ENCODE measurements around the gene PRSS27. TPM values are rescaled to one million over a fixed set of nuclear protein-coding genes. Genes with fewer than 3 reads are reported as not detected.

The PRSS27 gene
- total and polyA plus RNA-seq, 2 donors (not counting 1 experiment from before 2014, with no cell fraction given): 2.1 to 2.4 TPM

DNA sequence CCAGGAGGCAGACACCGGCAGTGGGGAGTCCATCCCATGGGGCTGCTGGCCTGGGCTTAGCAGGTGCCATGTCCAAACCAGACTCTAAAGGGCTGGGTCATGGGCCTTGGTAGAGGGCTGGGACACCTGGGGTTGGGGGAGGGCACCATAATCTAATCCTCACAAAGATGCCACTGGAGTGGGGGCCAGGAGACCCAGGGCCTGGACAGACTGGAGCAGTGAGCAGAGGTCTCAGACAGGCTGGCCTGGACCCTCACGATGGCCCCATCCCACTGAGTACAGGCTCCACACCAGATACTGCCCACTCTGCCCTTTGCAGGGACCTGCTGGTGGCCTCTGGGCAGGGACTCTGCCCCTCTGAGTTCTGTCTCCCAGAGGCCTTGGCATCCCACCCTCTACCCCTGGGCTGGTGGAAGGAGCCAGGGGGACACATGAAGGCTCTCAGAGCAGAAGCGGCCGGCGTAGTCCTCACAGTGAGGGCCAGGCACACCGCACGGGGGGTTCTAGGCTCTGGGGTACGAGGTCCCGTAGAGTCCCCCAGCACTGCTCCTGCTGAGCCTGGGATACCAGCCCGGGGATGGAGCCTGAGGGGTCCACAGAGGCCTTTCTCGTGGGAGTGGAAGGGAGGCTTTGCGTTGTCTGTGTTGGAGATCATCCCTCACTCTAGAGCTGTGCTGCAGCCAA, 22.4 kb upstream of the PRSS27 start:
- TF ChIP-seq EZH2 (IDR thresholded peaks at IDR 0.05; ENCODE audit: borderline replicate concordance, insufficient read depth, low read depth, low read length, poor library complexity, severe bottlenecking): no peak
- TF ChIP-seq, protein P1, sequence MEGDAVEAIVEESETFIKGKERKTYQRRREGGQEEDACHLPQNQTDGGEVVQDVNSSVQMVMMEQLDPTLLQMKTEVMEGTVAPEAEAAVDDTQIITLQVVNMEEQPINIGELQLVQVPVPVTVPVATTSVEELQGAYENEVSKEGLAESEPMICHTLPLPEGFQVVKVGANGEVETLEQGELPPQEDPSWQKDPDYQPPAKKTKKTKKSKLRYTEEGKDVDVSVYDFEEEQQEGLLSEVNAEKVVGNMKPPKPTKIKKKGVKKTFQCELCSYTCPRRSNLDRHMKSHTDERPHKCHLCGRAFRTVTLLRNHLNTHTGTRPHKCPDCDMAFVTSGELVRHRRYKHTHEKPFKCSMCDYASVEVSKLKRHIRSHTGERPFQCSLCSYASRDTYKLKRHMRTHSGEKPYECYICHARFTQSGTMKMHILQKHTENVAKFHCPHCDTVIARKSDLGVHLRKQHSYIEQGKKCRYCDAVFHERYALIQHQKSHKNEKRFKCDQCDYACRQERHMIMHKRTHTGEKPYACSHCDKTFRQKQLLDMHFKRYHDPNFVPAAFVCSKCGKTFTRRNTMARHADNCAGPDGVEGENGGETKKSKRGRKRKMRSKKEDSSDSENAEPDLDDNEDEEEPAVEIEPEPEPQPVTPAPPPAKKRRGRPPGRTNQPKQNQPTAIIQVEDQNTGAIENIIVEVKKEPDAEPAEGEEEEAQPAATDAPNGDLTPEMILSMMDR (IDR thresholded peaks at IDR 0.05): no peak
- Mint-ChIP-seq H3K4me3 (no peak overlapping the region), H3K27ac (no peak overlapping the region), H3K9me3 (ENCODE audit: insufficient read depth) (no peaks in the 10 kb centered on the region), H3K4me1 (no peaks in the 10 kb centered on the region), H3K27me3 (no peaks in the 10 kb centered on the region)
- ChIA-PET CTCF (no interaction called here), POLR2A (no interaction called here)
- intact Hi-C loops (cut with micrococcal nuclease): no loop called here
- H3K4me1 ChIP-seq (ENCODE audit: control insufficient read depth in 2 of 2, insufficient read depth in 2 of 2, low read length in 2 of 2): no peaks in the 10 kb centered on the region
- peaks cover 0 to 6% (median 0%) of the 10 kb centered on the region in 4 experiments for H3K27me3 ChIP-seq (replicated peaks in 1 of 4; ENCODE audit: control extremely low read depth in 1 of 4, control insufficient read depth in 3 of 4, insufficient read depth in 4 of 4, low read length in 3 of 4)
- H4K20me1 ChIP-seq (ENCODE audit: control insufficient read depth, insufficient read depth, low read length, poor library complexity, severe bottlenecking): no peaks in the 10 kb centered on the region
- WGBS (ENCODE audit: insufficient coverage): 94% methylated on average over 11 of the region's 12 CpGs
- no peak overlapping the region for H2AFZ ChIP-seq (ENCODE audit: insufficient read depth, low read depth, low read length, poor library complexity, severe bottlenecking)
- no peak overlapping the region for H3K4me2 ChIP-seq (replicated peaks; ENCODE audit: low read depth, low read length, poor library complexity, severe bottlenecking)
- no peaks in the 10 kb centered on the region for H3K36me3 ChIP-seq (replicated peaks in 1 of 2; ENCODE audit: control extremely low read depth in 1 of 2, control insufficient read depth in 1 of 2, extremely low read depth in 1 of 2, insufficient read depth in 2 of 2, low read length in 1 of 2)
- no peaks in the 10 kb centered on the region for H3K9me3 ChIP-seq (ENCODE audit: control extremely low read depth in 1 of 3, control insufficient read depth in 2 of 3, insufficient read depth in 1 of 3, low read length in 2 of 3)
- H3K27ac ChIP-seq (ENCODE audit: low read length in 2 of 2): no peak overlapping the region
- no peaks in the 10 kb centered on the region for H3K79me2 ChIP-seq (ENCODE audit: control insufficient read depth, insufficient read depth, low read length)
- DNase-seq (no peak), ATAC-seq (ENCODE audit: low read depth) (no peak)
- no peak overlapping the region for H3K9ac ChIP-seq (ENCODE audit: low read length)
- no peak overlapping the region for H3K4me3 ChIP-seq (ENCODE audit: control extremely low read depth in 1 of 5, extremely low read depth in 1 of 5, insufficient read depth in 1 of 5, low read depth in 2 of 5, low read length in 4 of 5)

DNA sequence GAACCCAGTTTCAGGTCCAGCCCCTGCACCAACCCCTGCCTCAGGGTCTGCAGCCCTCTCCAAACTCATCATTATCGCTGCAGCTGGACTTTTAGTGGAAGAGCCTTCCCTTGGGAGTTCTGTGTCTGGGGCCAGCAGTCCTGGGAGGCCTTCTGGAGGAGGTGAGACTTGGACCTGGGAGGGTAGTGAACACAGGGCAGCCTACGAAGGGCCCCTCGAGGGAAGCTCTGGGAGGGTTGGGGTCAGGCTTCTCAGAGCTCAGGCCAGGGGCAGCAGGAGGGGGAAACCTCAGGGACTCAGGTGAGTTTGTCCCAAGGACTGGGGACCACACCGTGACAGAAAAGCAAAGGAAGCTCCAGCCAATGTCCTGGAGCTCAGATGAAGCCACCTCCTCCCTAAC, 21.1 kb upstream of the PRSS27 start:
- no peak overlapping the region for H3K4me2 ChIP-seq (replicated peaks; ENCODE audit: low read depth, low read length, poor library complexity, severe bottlenecking)
- ATAC-seq (ENCODE audit: low read depth) (no peak), DNase-seq (no peak)
- H3K4me1 Mint-ChIP-seq: no peaks in the 10 kb centered on the region
- no peaks in the 10 kb centered on the region for H3K36me3 ChIP-seq (replicated peaks in 1 of 2; ENCODE audit: control extremely low read depth in 1 of 2, control insufficient read depth in 1 of 2, extremely low read depth in 1 of 2, insufficient read depth in 2 of 2, low read length in 1 of 2)
- H2AFZ ChIP-seq (ENCODE audit: insufficient read depth, low read depth, low read length, poor library complexity, severe bottlenecking): no peak overlapping the region
- H3K9ac ChIP-seq (ENCODE audit: low read length): no peak overlapping the region
- no peaks in the 10 kb centered on the region for H3K9me3 Mint-ChIP-seq (ENCODE audit: insufficient read depth)
- H3K4me3 Mint-ChIP-seq: no peak overlapping the region
- peaks cover 0 to 6% (median 0%) of the 10 kb centered on the region in 4 experiments for H3K27me3 ChIP-seq (replicated peaks in 1 of 4; ENCODE audit: control extremely low read depth in 1 of 4, control insufficient read depth in 3 of 4, insufficient read depth in 4 of 4, low read length in 3 of 4)
- ChIA-PET CTCF (interaction anchor here (0.6 to 0.7 kb wide), 2 partner anchors 186 to 439 kb away, joined by 3 read pairs; no protein-coding TSS in a partner anchor), POLR2A (no interaction called here)
- no peak overlapping the region for H3K4me3 ChIP-seq (ENCODE audit: control extremely low read depth in 1 of 5, extremely low read depth in 1 of 5, insufficient read depth in 1 of 5, low read depth in 2 of 5, low read length in 4 of 5)
- H3K79me2 ChIP-seq (ENCODE audit: control insufficient read depth, insufficient read depth, low read length): no peaks in the 10 kb centered on the region
- no peak overlapping the region for H3K27ac Mint-ChIP-seq
- H3K9me3 ChIP-seq (ENCODE audit: control extremely low read depth in 1 of 3, control insufficient read depth in 2 of 3, insufficient read depth in 1 of 3, low read length in 2 of 3): no peaks in the 10 kb centered on the region
- H4K20me1 ChIP-seq (ENCODE audit: control insufficient read depth, insufficient read depth, low read length, poor library complexity, severe bottlenecking): no peaks in the 10 kb centered on the region
- TF ChIP-seq, protein P1 (IDR thresholded peaks at IDR 0.05): no peak
- TF ChIP-seq EZH2 (IDR thresholded peaks at IDR 0.05; ENCODE audit: borderline replicate concordance, insufficient read depth, low read depth, low read length, poor library complexity, severe bottlenecking): no peak
- no peak overlapping the region for H3K27ac ChIP-seq (ENCODE audit: low read length in 2 of 2)
- intact Hi-C loops (cut with micrococcal nuclease): no loop called here
- 100% methylated on average over 3 of the region's 4 CpGs for WGBS (ENCODE audit: insufficient coverage)
- H3K27me3 Mint-ChIP-seq: no peaks in the 10 kb centered on the region
- no peaks in the 10 kb centered on the region for H3K4me1 ChIP-seq (ENCODE audit: control insufficient read depth in 2 of 2, insufficient read depth in 2 of 2, low read length in 2 of 2)

Data from B cell (primary cell).